ENCODE measurements around the gene RPS23. TPM values are rescaled to one million over a fixed set of nuclear protein-coding genes. Genes with fewer than 3 reads are reported as not detected.
"Not testable (repeated sequence)": the region's sequence is repeated elsewhere in the genome, so short reads cannot be mapped to it uniquely, and the experiment has no call there.

RPS23 gene
- total RNA-seq, 1 donor from 2014 or later = 1,454 TPM

GRCh38 chr5:82295144-82295543, 17.0 kb upstream of the RPS23 start:
- ATAC-seq (no peak), DNase-seq (ENCODE audit: low spot score) (no peak)
- intact Hi-C loops (cut with DNase I) = no loop called here

GRCh38 chr5:82291420-82291819, 13.3 kb upstream of the RPS23 start:
- ATAC-seq (no peak), DNase-seq (ENCODE audit: low spot score) (no peak)
- intact Hi-C loops (cut with DNase I) = no loop called here

- ATAC-seq = no peak
- DNase-seq (ENCODE audit: low spot score) = no peak
- intact Hi-C loops (cut with DNase I) = no loop called here
Measured at GRCh38 chr5:82290908-82291307, 12.8 kb upstream of the RPS23 start.

- intact Hi-C loops (cut with DNase I) = no loop called here
- no peak for DNase-seq (ENCODE audit: low spot score)
- ATAC-seq = no peak
Measured at GRCh38 chr5:82290005-82290404, 11.9 kb upstream of the RPS23 start.

GRCh38 chr5:82287625-82288024, 9.5 kb upstream of the RPS23 start:
- DNase-seq (ENCODE audit: low spot score) (no peak), ATAC-seq (no peak)
- intact Hi-C loops (cut with DNase I) = no loop called here

- ATAC-seq (no peak), DNase-seq (ENCODE audit: low spot score) (no peak)
- intact Hi-C loops (cut with DNase I) = no loop called here
Measured at GRCh38 chr5:82285206-82285605, 7.1 kb upstream of the RPS23 start.

- intact Hi-C loops (cut with DNase I) = no loop called here
- DNase-seq (ENCODE audit: low spot score) (no peak), ATAC-seq (no peak)
Measured at GRCh38 chr5:82283893-82284292, 5.7 kb upstream of the RPS23 start.

GRCh38 chr5:82278711-82279370, 687 bp upstream of the RPS23 start:
- DNase-seq (ENCODE audit: low spot score) = no peak
- ATAC-seq = no peak
- intact Hi-C loops (cut with DNase I) = no loop called here

GRCh38 chr5:82277613-82277986, 554 bp downstream of the RPS23 start:
- DNase-seq (ENCODE audit: low spot score) (no peak), ATAC-seq (no peak)
- intact Hi-C loops (cut with DNase I) = no loop called here

GRCh38 chr5:82276800-82277612, 1.1 kb downstream of the RPS23 start:
- intact Hi-C loops (cut with DNase I) = no loop called here

GRCh38 chr5:82275216-82275664, 2.9 kb downstream of the RPS23 start:
- ATAC-seq = no peak
- intact Hi-C loops (cut with DNase I) = no loop called here
- no peak for DNase-seq (ENCODE audit: low spot score)

More at GRCh38 chr5:82276800-82277612, 1.1 kb downstream of the RPS23 start:
- no peak for ATAC-seq
- DNase-seq (ENCODE audit: low spot score) = no peak

- no peak for ATAC-seq
- no peak for DNase-seq (ENCODE audit: low spot score)
- intact Hi-C loops (cut with DNase I) = no loop called here
Measured at GRCh38 chr5:82274343-82275211, 3.6 kb downstream of the RPS23 start.

- intact Hi-C loops (cut with DNase I); ATAC-seq; DNase-seq (ENCODE audit: low spot score): not testable (repeated sequence)
Measured at GRCh38 chr5:82273426-82273825, 4.7 kb downstream of the RPS23 start.

GRCh38 chr5:82272571-82273356, 5.4 kb downstream of the RPS23 start:
- ATAC-seq; DNase-seq (ENCODE audit: low spot score); intact Hi-C loops (cut with DNase I): not testable (repeated sequence)

GRCh38 chr5:82269363-82269762, 8.8 kb downstream of the RPS23 start:
- ATAC-seq; DNase-seq (ENCODE audit: low spot score); intact Hi-C loops (cut with DNase I): not testable (repeated sequence)

GRCh38 chr5:82267297-82267933, 10.7 kb downstream of the RPS23 start:
- ATAC-seq; intact Hi-C loops (cut with DNase I); DNase-seq (ENCODE audit: low spot score): not testable (repeated sequence)

GRCh38 chr5:82265047-82265446, 13.1 kb downstream of the RPS23 start:
- intact Hi-C loops (cut with DNase I) = no loop called here
- ATAC-seq (no peak), DNase-seq (ENCODE audit: low spot score) (no peak)

GRCh38 chr5:82259172-82259800, 18.9 kb downstream of the RPS23 start:
- DNase-seq (ENCODE audit: low spot score) (no peak), ATAC-seq (no peak)
- intact Hi-C loops (cut with DNase I) = no loop called here
